HG03558 (cell line): ENCODE measurements around the gene RGS1.

Source experiments
- ATAC-seq: cut with Tn5 transposase; IDR thresholded peaks from one replicate; pipeline ENCODE4 v1.9.1; 2021; ENCODE audit warnings: moderate number of reproducible peaks; ENCODE audit not compliant: unreplicated experiment; ENCODE audit errors: extremely low read depth

The RGS1 gene, protein sequence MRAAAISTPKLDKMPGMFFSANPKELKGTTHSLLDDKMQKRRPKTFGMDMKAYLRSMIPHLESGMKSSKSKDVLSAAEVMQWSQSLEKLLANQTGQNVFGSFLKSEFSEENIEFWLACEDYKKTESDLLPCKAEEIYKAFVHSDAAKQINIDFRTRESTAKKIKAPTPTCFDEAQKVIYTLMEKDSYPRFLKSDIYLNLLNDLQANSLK

DNA sequence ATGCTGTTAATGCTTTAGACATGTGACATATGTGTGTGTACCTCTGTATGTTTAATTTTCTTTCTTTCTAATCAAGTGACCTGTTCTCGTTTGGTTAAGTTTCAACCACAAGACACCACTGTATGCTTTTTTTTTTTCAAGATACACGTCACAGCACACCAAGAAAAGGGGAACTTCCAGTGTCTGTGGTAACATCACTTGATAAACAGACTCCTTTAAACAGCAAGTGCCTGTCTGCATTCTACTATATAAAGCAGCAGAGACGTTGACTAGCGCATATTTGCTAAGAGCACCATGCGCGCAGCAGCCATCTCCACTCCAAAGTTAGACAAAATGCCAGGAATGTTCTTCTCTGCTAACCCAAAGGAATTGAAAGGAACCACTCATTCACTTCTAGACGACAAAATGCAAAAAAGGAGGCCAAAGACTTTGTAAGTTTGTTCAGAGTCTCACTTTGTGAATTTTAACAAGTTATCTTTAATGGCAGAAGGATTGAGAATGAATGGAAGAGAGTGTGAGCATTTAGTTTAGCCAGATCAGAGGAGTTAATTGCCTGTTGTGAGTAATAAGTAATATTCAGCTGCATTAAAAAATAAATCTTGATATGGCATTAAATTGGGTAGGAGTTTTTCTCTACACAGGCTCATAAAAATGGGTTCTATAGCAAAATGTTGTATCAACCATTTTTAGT is at the start of gene RGS1:
Gene RGS1, plus strand, starts transcription at position 275 of the 691 bp plus-strand sequence. Its CDS starts 20 bp downstream, at position 295.
- peak; percentile 88 for ATAC-seq

DNA sequence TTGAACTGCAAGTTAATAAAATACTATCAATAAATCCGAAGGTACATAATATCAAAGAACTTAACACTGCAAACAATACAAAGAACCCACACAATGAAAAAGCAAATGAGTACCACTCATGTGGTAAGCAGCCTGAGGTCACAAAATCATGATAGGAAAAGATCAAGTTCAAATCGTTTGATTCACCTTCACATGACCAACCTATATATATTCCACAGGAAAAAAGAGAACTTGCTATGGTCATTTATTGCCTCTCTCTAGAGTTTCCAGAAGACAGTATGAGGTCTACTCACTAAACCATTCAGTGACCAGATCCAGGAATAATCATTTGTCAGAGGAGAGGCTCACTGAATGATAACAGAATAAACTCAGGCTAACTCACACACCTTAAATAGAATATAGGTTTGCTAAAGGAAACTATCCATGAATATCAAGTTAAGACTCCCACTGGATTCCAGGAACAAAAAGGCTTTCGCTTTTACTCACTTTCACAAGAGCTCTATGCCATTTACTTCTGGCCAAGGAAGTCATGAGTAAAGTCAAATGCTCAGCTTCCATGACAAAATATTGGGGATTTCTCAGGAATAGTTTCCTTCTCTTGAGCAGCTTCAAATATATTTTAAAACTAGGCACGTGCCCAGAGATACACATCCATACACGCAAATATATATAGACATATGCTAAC is 48.3 kb upstream of the RGS1 start:
- ATAC-seq, result no peak

DNA sequence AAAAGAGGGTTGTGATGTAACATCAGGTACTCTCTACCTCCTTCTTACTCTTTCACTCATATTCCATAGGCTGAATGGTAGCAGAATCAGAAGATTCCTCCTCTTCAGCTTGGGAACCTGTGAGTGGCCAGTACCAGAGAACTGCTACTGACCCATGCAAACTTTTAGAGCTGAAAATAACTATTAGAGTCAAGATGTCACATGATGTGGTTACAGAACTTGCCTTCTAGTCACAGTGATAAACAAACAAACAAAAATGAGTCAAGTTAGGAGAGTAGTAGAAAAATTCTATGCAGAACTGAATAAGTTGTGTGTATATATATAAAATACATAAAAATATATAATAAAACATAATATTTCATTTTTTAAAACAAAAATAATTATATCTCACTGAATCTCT is 47.6 kb upstream of the RGS1 start:
- no peak for ATAC-seq

DNA sequence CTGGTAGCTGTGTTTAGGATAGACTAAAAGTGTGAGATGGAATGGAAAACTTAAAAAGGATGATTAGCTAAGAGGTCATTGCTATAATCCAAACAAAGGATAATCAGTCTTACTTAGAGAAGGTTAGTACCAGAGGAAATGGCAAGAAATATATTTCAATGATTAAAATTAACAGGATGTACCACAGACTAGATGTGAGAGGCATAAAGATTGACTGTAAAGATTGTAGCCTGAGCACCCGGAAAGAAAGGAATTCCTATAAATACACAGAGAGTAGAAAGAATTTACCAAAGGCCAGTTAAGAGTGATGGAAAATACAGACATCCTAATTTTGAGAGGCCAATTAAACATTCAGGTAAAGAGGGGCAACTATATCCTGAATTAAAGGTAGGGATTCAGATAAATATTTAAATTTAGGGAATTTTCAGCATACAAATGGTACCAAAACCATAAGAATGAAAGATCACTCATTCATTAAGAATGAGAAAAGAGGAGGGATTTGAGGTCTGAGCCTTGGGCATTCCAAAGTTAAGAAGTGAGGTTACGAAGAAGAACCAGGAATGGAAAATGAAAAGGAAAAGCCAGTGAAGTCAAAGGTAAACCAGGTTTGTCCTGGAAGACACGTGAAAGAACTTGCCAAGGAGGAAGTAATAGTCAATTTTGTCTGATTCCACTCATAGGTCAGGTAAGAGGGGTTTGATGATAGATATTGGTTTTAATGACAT is 46.4 kb upstream of the RGS1 start:
- no peak for ATAC-seq

DNA sequence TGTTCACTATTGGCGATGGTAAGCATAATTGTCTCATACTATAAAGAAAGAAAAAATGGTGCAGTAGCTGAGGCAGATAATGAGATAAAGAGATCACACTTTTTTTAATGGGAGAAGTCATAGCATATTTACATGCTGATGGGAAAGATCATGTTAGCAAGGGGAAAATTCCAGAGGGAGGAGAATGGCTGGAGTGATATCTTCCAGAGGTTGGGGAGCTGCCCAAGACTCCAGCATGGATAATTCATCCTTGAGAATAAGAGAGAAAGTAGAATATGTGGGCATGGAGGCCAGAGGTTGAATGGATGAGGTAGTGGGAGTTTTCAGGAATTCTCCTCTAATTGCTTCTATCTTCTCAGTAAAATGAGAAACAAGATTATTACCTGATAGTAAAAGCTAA is 45.8 kb upstream of the RGS1 start:
- ATAC-seq, result no peak

DNA sequence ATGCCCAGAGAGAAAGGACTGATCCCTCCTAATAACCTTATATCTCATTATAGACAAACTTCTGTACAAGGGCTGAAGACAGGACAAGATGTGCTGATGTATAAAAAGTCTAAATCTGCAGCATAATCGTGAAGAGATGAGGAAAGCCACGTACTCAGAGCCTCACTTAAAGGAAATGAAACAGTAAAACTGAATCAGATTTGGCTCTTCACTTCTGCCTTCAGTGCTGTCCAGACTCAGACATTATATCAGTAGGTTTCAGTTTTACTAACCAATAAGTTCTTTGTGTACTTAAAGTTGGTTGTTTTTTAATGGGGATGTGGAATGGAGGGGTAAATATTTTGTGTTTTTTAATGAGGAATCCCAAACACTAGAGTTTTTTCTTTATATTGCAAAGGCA is 45.3 kb upstream of the RGS1 start:
- ATAC-seq, result peak; percentile 90

DNA sequence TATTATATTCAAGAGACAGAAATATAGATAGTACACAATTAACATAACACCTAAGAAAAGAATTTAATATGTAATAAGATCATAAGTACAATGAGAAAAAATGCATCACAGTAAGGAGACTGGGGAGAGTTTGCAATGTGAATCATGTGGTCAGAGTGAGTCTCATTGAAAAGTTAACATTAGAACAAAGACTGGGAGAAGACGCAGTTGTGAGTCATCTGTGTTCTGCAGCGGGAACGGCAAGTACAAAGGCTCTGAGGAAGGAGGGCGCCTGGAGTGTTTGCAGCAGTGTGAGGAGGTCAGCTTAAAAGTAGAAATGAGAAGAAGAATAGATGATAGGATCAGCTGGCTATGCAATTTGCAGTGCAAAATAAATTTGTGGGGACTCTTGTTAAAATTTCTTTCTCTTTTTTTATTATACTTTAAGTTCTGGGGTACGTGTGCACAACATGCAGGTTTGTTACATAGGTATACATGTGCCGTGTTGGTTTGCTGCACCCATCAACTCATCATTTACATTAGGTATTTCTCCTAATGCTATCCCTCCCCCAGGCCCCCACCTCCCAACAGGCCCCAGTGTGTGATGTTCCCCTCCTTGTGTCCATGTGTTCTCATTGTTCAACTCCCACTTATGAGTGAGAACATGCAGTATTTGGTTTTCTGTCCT is 44.4 kb upstream of the RGS1 start:
- ATAC-seq, result peak; percentile 35

DNA sequence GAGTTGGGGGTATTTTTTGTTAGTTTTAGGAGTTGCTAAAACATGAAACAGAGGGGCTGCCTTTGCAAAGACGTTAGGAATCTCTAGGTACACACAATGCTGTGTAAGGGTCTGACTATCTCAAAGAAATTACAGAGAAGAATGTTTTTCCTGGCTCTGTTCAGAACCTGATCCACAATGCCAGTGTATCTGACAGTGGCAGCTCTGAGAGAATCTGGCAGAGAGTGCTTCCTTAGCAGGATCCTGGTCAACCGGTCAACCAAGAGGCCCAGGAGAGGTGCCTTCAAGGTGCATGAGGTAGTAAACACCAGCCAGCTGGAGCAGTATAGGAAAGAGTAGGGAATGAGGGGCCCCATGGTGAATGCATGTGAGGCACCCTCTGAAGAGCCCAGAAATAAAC is 40.9 kb upstream of the RGS1 start:
- no peak for ATAC-seq

DNA sequence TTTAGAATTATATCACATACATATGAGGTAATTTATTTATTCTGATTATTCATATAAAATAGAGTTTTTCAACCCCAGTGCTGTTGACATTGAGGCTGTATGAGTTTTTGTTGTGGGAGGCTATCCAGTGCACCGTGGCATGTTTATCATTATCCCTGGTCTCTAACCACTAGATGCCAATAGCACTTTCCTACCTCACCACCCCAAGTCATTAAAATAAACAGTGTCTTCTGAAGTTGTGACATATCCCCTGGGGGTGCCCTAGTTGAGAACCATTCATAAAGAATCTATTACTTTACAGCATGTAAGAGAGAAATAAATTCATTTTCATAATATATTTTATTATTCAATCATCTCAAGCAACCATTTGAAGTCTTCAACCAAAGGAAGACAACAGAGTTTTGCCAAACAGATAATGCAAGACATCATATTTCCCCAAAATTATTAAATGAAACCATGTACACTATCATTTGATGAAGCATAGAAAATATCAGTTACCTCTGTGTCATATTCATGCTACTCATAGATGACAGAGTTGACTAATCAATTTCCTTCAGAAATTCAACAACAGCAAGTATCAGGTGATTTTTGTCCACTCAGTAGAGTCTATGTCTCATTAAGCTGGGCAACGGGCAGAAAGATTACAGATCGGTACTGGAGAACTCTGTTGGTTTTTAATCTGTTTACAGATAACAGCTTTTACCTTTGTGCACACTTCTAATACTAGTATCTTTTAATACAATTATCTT is 39.5 kb upstream of the RGS1 start:
- no peak for ATAC-seq

DNA sequence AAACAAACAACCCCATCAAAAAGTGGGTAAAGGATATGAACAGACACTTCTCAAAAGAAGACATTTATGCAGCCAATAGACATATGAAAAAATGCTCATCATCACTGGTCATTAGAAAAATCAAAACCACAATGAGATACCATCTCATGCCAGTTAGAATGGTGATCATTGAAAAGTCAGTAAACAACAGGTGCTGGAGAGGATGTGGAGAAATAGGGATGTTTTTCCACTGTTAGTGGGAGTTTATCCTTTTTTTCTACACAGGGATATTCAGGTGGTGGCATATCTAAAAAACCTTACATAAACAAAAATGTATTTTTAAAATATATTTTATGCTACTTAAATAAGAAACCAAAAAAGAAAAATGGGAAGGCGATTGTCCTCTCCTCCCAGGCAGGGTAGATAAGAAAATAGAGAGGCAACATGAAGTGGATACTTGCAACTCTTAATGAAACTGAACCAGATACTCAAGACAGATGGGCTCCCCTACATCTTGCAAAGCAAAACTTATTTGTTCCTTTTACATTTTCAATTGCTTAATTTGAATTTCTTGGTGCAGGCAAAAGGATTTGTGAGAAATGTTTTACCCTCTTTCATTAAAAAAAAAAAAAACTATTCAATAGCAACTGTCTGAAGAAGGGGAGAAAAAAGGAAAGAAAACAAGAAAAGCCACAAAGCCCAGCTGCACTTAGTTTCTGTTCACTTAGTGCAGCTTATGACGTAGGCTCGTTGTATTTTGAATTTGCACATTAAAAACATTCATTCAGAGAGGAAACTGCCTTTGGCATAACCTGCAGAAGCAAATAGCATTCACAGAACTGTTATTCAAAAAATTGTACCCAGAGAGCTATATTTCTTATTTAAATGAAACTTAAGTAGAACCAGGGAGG is 36.9 kb upstream of the RGS1 start:
- ATAC-seq, result peak; percentile 86

DNA sequence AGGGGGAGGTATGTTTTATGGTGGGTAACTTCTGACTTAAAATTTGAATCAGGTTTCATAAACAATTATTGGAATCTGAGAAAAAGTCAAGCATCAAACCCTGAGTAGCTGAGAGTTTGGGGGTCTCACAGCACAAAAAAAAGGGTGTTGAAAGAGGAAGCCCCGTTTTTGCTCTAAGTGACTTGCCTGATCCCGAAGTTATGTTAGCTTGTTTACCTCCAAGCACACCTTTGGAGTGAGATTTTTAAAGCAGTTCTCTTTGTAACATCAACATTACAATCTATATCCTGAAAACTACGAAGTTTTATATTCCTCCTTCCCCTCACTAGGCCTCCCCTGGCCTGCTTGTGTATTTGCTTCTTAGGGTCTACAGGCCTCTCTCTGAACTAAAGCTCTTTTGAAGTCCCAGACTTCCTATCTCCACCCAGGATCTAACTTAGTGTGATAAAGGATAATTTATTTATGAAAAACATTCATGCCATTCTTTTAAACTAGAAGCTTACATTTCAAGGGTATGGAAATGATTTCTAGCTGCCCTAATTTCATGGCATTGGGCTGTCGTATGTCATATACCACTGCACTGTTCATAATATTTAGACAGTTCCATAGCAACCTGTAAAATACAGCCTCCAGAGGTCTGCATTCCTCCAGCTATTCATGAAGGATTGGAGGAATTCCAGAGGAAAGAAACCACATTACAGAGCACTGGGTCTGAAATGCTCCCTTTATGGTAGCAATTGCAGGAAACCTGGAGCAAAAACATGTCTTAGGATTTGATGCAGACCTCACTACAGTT is 36.1 kb upstream of the RGS1 start:
- ATAC-seq, result no peak

DNA sequence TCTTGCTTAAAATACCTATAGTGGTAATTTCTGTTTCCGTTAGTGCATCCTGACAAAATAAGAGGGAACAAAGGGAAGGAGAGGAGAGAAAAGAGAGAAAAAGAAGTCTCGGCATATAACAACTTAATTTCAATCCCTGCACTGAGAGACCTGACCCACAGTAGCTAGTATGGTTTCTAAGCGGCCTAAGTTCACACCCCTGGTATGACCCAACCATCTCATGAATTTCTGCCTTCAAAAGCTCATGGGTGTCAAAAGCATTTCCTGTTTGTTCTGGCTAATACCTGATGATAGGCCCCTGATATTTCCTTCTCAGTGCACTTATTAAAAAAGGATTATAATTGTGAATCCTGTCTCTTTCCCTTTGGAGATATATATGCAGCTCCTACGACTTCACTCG is 32.1 kb upstream of the RGS1 start:
- ATAC-seq, result no peak

DNA sequence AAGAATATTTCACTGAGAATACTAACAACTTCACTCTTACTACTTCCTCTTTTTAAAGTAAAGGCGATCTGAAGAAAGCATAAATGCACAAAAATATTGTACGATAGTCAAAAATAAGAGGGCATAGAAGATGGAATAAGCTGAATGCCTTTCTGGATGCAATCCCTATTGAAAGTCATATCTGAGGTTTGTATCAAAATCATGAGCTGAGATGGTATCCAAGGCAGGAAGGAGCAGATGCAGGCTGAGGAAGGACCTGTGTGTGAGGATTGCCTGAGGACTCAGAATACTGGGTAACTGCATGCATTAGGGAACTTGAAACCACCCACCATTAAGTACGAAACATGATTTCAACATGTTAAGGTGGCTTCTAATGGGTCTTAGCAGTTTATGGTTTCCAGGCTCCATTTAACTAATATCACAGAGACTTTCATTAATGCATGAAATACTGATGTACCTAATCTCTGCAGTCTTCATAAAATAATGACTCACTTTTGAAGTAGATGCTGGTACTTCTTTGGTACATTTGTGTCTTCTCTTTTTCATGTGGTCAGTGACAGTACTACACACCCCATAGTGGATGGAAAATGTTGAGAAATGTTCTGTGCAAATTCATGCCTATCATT is 29.6 kb upstream of the RGS1 start:
- ATAC-seq, result peak; percentile 32

DNA sequence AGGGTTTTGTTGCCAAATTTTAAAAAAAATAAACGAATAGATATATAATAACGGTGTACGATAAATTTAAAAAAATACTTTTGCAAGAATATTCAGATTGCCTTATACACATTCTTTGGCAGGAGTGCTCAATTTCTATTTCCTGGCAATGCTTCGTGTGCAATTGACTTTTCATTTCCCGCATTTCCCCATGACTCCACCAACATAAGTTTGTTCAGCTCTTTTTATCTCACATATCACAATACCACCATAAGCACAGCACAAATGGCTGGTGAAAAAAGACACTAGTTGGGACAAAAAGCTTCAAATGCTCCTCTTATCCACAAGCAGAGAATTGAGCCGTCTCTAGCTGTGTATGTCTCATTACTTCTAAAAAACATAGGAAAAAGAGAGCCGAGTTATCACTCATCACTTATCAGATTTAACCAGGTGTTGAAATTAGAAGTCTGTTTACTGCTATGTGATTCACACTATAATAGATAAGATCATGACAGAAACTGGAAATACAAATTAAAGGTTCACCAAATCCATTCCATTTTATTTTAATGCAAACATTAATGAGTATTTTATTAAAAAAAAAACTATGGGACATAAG is 28.9 kb upstream of the RGS1 start:
- ATAC-seq, result no peak

DNA sequence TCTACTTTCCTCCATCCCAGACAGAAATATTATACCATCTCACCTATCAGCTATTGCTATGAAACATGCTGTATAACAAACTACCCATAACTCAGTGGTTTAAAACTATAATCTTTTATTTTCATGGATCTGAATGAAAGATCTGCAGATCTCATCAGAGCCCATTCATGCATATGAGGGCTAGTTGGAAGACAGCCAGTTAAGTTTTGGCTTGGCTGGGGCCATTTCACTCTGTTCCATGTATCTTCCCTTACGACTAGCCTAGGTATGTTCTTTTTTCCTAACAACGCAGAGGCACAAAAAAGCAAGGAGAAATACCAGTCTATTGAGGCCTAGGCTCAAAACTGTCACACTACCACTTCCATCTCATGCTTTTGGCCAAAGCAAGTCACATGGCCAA is 28.1 kb upstream of the RGS1 start:
- ATAC-seq, result no peak

DNA sequence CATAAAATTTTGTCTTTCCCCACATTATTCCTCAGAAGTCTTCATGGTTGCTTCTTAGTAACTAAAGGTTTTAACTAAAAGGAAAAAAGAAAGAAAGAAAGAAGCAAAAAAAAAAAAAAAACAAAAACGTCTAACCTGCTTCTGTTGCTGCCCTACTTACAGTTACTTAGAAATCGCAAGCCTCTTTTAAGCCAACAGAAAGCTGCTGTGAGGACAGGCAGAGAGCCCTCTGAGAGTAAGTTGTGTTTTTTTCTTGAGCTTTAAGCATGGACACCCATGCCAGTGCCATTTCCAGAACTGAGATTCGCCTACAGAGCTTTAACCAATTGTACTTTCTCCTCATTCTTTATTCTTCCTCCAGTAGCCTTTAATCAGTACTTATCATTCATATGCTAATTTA is 25.6 kb upstream of the RGS1 start:
- ATAC-seq, result no peak

DNA sequence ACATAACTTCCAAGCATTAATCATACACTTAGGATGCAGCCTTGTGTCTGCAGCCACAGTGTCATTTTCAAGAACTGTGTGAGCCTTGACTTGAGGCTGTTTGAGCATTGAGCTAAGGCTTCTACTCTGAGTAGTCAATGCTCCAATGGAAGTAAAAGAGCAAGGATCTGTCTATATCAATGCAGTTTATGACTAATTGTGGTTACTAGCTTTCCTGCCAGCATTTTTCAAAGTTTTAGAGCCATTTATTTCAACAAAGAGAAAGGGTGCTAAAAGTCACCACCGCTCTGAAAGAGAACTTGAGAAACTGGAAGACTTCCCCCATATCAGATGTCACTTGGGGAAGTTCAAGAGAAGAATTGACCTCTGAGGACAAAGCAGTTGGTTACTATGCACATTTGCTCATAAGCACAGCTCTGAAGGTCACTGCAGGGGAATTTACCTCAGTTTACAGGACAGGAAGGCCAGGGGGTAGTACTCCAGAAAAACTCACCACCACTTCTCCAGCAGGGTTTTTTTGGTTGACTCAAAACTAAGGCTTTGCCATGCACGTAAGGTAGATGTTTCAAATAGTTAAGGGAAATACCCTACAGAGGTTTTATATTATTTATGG is 24.5 kb upstream of the RGS1 start:
- peak; percentile 42 for ATAC-seq
